Epidermal melanocyte (primary cell): ENCODE measurements around the gene RPS6KA2.

Source experiments
- DNase-seq: peaks from one replicate; pipeline ENCODE4 v3.0.0; 2011; ENCODE audit warnings: low spot score; ENCODE audit not compliant: insufficient read length

RPS6KA2 gene

GRCh38 chr6:166578536-166579236 is 48.4 kb downstream of the RPS6KA2 start:
- no peak for DNase-seq

- DNase-seq = no peak
Observed at GRCh38 chr6:166575205-166575604, 51.8 kb downstream of the RPS6KA2 start.

GRCh38 chr6:166573511-166574216 is 53.4 kb downstream of the RPS6KA2 start:
- DNase-seq = no peak

- DNase-seq = no peak
Observed at GRCh38 chr6:166572370-166573261, 54.4 kb downstream of the RPS6KA2 start.

- no peak for DNase-seq
Observed at GRCh38 chr6:166570929-166571713, 55.9 kb downstream of the RPS6KA2 start.

GRCh38 chr6:166569206-166569605 is 57.8 kb downstream of the RPS6KA2 start:
- DNase-seq = no peak

GRCh38 chr6:166567813-166568212 is 59.2 kb downstream of the RPS6KA2 start:
- DNase-seq = no peak

- DNase-seq = no peak
Observed at GRCh38 chr6:166567107-166567506, 59.9 kb downstream of the RPS6KA2 start.

GRCh38 chr6:166566026-166567011 is 60.7 kb downstream of the RPS6KA2 start:
- DNase-seq = no peak

- DNase-seq = no peak
Observed at GRCh38 chr6:166565084-166565967, 61.7 kb downstream of the RPS6KA2 start.

GRCh38 chr6:166563805-166564204 is 63.2 kb downstream of the RPS6KA2 start:
- no peak for DNase-seq

GRCh38 chr6:166563200-166563599 is 63.9 kb downstream of the RPS6KA2 start:
- DNase-seq = no peak

GRCh38 chr6:166562726-166563125 is 64.3 kb downstream of the RPS6KA2 start:
- DNase-seq = no peak

- DNase-seq = peak; percentile 68
Observed at GRCh38 chr6:166561771-166562359, 65.2 kb downstream of the RPS6KA2 start.

GRCh38 chr6:166560222-166560621 is 66.8 kb downstream of the RPS6KA2 start:
- no peak for DNase-seq

GRCh38 chr6:166559662-166560061 is 67.4 kb downstream of the RPS6KA2 start:
- DNase-seq = no peak

GRCh38 chr6:166559211-166559610 is 67.8 kb downstream of the RPS6KA2 start:
- DNase-seq = no peak

- no peak for DNase-seq
Observed at GRCh38 chr6:166558156-166559005, 68.7 kb downstream of the RPS6KA2 start.
